ENCODE measurements around the gene SHANK3.

- TF ChIP-seq, protein P1, sequence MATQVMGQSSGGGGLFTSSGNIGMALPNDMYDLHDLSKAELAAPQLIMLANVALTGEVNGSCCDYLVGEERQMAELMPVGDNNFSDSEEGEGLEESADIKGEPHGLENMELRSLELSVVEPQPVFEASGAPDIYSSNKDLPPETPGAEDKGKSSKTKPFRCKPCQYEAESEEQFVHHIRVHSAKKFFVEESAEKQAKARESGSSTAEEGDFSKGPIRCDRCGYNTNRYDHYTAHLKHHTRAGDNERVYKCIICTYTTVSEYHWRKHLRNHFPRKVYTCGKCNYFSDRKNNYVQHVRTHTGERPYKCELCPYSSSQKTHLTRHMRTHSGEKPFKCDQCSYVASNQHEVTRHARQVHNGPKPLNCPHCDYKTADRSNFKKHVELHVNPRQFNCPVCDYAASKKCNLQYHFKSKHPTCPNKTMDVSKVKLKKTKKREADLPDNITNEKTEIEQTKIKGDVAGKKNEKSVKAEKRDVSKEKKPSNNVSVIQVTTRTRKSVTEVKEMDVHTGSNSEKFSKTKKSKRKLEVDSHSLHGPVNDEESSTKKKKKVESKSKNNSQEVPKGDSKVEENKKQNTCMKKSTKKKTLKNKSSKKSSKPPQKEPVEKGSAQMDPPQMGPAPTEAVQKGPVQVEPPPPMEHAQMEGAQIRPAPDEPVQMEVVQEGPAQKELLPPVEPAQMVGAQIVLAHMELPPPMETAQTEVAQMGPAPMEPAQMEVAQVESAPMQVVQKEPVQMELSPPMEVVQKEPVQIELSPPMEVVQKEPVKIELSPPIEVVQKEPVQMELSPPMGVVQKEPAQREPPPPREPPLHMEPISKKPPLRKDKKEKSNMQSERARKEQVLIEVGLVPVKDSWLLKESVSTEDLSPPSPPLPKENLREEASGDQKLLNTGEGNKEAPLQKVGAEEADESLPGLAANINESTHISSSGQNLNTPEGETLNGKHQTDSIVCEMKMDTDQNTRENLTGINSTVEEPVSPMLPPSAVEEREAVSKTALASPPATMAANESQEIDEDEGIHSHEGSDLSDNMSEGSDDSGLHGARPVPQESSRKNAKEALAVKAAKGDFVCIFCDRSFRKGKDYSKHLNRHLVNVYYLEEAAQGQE (IDR thresholded peaks at IDR 0.05; ENCODE audit: insufficient read depth in 1 of 2, low read depth in 2 of 2, low read length in 2 of 2), result no peak
- TF ChIP-seq SIN3A (IDR thresholded peaks at IDR 0.05; ENCODE audit: borderline replicate concordance, insufficient read depth, low read length), result no peak
- TF ChIP-seq POLR2AphosphoS5 (IDR thresholded peaks at IDR 0.05; ENCODE audit: low read depth, low read length), result no peak
- TF ChIP-seq FOXP2 (optimal IDR thresholded peaks at IDR 0.05; ENCODE audit: borderline replicate concordance, extremely low read depth, extremely low read length, insufficient read depth), result no peak
- no peak for TF ChIP-seq TAF1 (IDR thresholded peaks at IDR 0.05; ENCODE audit: borderline replicate concordance, insufficient read depth, low read length)
Measured at GRCh38 chr22:50705219-50705691, 32.6 kb downstream of the SHANK3 start.
